Measurements from ENCODE around the gene KRT79.

The KRT79 gene

DNA sequence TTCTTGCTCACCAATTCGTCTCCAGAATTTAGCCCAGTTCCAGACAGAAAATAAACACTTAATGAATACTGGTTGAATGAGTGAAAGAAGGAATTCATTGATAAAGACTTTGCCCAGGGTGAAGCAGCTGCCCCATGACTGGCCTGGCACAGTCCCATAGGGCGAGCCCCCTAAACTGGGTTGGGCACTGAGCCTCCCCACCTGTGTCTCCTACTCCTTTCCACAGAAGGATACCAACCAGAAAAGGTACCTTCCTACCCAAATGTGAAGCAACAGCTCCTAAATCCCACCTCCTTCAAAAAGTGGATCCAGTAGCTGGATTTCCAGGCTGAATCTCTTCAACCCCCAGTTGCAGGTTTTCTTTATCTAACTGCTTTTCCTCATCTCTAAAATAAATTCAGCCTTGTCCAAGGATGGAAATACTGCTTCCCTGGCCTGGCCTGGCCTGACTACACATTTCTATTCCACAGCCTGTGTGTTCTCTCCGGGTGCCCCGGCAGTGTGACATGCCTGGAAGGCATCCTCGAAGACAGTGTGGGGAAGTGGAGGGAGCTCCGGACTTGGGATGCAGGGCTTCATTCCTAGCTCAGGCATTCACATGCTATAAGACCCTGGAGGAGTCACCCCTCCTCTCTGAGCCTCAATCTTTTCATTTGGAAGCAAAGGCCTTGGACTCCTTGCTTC, 45.8 kb downstream of the KRT79 start:
- no peak for DNase-seq

DNA sequence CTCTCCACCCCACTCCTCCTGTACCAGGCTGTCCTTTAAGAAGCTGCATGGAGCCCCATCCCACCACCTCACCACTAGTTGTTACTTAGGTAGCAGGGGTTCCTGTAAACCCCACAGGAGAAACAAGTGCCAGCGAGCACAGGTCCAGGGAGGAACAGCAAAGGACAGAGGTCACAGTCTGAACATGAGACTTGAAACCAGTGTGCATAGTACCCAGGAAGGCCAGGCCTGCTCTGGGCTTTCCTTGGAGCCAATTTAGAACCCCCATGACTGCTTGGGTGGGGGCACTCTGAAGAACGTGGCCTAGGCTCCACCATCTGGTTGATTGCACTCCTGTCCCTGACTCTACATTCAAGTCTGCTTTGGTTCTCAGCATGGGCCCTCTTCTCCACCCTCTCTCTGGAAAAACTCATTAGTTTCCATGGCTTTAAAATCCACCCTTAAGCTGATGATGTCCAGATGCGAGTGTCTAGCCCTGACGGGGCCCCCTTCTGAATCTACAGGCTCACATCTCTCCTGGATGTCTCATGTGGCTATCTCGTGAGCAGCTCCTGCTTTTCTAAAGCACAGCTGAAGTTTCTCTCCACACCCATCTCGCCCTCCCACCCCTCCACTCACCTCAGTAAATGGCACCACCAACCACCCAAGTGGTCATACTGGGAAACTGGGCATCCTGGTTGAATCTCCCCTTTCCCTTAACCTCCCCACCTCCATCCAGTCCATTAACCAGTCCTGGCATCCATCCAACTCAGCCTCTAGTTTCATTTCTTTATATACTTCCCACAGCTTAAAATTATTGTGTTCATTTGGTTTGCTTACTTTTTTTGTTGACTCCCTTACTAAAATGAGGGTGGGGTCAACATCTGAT, 46.6 kb downstream of the KRT79 start:
- no peak for DNase-seq

DNA sequence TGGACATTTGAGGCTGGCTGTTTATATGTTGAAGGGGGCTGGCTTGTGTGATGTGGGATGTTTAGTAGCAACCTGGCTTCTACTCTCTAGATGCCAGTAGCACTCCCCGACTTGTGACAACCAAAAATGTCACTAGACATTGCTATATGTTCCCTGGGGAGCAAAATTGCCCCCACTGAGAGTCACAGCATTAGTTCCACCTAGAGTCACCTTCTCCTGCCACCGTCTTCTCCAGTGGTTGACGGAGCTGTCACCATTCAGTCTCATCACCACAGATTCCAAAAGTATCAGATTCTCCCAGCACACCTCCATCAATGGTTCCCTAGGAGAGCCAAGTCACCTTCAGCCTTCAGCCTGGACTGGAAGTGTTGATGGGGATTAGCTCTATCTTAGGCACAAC, 49.2 kb downstream of the KRT79 start:
- no peak for DNase-seq

DNA sequence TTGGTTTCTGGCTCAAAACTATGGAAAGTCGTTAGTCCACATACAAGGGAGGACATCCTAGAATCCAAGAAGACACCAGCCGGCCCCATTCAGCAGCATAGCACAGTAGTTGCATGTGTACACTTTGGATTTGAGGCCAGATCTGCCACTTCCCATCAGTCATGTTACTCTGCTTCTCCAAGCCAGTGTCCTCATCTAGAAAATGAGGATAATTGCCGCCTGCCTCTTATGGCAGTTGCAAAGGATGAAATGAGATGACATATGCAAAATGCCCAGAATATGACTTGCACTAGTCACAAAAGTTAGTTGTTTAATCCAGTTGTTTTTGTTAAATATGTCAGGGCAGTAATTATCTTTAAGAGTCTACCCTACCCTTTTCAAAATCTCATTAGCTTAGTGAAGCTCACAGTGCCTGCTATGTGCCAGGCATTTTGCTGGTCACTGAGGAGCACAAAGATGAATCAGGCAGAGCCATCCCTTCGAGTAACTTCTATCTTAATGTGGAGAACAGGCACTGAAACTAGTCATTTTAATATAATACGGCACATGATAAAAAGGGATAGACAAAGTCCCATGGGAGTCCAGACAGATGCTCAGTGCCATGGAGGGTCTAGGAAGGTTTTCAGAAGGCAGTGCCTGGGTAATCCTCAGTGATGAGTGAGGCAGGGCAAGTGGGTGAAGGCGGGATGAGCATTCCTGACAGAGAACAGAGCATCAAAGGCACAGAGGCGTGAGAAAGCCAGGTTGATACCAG, 50.4 kb downstream of the KRT79 start:
- DNase-seq = no peak

DNA sequence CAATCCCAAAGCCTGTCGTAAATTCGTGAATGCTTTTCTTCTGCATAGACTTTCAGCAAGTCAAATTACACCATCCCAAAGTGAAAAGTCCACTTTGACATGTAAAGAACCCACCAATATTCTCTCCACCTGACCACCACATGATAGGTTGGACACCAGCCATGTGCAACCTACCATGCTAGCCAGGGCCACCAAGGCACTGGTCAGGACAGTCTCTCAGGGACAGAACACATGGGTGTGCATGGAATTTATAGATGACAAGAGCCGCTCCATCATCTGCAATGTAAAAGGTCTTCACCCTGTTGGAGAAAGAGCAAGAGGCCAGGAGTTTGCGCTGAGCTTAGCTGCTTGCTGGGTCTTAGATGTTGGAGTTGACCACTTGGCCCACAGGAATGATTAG, 51.6 kb downstream of the KRT79 start:
- DNase-seq = no peak

DNA sequence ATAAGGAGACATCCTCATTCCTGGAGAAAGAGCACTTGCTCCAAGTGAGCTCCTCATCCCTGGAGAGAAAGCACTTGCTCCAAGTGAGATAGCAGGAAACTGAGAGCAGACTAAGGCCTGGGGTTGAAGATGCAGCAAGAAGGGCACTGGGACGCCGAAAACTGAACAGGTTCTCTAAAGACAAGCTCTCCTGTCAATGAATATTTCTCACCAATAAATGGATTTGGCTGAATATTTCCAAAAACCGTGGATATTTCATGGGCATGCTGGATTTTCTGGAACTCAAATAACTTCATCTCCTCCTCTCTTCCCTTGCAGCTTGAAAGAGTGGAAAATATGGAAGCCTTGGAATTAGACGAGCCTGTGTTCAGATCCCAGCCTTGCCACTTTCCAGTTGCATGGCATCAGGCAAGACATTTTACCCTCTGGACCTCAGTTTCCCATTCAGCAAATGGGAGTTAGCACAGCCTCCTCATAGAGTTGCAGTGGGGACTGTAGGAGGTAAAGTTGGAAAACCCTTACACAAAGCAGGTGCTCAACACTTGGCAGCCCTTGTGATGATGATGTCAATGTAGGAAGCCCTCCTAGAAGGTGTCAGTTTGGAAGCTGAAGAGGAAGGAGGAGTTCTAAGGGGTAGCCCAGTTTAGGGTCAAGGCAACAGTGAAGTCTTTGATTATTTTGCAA, 52.6 kb downstream of the KRT79 start:
- no peak for DNase-seq

DNA sequence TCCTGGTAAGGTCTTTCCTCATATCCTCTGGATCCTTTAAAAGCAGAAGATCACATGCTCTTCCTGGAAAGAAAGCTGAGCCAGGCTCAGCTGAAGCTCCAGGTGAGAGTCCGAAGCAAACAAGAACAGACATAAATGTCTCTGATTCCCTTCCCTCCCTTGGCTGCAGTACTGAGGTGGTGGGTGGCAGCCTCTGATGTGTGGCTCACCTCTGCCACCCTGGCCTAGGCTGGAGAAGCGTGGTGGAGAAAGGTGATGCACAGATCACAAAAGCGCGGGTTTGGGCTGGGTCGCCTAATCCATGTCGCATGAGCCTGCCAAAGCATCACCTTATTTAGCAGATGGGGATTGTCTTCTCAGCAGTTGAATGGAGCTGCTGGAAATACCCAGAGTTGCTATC, 54.2 kb downstream of the KRT79 start:
- no peak for DNase-seq

DNA sequence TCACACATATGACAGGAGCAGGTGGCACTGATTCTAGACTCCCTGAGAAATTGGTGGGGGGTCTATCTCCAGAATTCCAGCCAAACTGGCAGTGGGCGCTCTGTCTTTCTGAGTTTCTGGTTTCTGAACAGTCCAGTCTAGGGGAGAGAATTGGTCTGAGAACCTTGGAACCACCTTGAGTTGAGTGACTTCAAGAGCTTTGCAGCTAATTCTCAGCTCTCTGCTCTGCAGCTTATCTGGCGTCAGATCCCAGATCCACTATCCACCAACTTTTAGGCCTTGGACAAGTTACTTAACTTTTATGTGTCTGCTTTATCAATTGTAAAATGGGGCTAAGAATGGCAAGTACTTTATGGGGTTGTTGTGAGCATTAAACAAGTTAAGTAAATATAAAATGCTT, 55.3 kb downstream of the KRT79 start:
- no peak for DNase-seq

DNA sequence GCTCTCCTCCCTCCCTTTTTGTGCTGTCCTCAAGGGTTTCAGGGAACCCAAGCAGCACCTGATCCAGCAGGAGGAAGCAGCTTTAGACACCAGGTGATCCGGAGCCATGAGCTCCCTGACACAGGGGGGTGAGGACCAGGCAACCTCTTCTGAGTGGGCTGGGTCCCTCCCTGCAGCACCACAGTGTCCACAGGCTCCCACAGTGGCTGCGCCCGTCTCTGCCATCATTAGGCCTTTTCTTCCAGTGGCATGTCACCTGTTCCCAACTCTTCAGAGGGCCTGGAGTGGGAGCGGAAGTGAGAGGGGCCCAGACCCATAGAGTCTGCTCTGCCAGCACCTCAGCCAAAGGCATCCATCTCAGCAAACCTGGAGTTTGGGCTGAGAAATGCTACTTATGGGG, 56.5 kb downstream of the KRT79 start:
- no peak for DNase-seq

DNA sequence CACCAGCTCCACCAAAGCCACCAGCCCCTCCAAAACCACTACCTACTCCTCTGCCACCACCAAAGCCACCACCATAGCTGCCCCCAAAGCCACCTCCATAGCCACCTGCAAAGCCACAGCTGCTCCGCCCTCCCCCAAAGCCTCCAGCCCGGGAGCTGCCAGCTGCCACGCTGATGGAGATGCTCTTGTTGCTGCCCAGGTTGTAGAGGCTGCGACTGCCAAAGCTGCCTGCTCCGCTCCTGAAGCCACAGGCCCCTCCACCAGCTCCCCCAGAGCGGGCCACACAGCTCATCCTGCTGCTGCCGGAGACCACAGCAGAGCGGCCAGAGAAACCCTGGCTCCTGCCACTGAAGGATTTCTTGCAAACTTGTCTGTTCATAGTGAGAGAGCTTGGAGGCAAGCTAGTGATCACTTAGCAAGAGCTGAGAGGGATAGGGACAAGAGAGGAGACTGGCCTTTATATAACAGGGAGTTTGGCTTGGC, 57.2 kb downstream of the KRT79 start, which contains the start of gene KRT76:
TSS of gene KRT76 (minus strand) at position 433 of the 483 bp plus-strand sequence. CDS start at position 379, 54 bp downstream.
- no peak for DNase-seq

DNA sequence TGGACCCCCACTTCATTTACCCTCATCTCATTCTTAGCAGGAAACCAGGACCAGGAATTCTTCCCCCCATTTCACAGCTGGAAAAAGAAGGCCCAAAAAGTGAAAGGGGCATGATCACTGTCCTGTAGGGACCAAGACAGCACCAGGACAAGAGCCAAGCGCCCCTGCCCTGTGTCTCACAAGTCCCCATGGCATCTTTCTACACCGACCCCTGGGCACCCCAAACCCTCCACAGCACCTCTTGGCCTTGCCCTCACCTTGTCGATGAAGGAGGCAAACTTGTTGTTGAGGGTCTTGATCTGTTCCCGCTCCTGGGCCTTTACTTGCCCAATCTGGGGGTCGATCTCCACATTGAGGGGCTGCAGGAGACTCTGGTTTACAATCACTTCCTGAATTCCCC, 57.7 kb downstream of the KRT79 start:
- DNase-seq = no peak

DNA sequence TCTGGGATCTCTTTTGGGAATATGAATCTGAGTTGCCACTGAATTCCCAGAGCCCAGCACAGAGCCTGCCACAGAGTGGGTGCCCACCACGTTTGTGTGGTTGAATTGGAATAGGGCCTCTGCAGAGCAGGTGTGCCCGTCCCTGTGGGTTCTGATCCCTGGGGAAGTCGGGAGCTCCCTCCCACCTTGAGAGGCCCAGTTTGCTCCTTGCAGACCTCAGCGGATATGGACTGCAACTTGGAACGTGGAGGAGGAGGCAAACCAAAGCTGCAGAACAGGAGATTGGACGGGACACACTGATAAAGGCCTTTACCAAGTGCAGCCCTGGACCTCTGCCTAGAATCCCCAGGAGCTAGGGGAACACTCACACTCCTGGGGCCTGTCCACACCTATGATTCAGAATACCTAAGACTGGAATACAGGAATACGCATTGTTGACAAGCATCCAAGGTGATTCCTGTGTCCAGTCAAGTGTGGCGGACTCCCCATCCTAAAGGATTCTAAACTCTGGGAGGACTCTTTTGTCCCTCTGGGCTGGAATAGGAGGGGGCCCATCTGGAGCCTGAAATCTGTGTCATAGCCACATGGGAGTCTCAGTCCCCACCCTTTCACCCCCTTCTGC, 59.4 kb downstream of the KRT79 start:
- no peak for DNase-seq

DNA sequence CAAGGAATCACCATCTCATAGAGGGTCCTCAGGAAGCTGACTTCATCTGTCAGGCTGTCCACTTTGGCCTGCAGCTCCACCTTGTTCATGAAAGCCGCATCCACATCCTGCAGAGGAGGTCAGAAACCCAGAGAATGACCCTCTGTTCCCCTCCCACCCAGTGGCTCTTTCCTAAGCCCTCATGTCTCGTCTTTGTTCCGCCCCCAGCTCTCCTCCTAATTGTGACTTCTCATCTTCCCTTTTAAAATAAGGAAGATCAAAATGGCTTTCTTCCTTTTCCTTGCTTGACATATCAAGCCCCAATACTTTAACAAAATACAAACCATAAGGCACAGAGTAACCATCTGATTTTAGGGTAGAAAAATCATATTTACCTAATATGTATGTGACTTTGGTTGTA, 61.3 kb downstream of the KRT79 start:
- DNase-seq = no peak

DNA sequence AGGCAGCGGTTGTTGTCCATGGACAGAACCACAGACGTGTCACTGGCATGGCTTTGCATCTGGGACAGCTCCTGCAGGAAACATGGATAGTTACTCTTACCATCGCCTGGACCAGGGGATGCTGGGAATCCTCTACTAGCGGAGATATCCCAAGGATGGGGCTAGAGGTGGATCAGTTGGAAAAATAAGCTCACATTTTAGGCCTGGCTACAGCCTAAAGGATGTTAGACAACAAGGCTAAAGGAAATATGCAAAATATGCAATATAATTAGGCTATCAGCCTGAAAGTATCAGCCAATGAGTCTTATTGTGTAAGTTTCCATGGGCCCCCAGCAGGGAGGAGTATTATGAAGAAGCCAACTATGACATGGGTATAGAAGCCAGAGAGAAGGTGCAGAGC, 61.9 kb downstream of the KRT79 start:
- DNase-seq = no peak

DNA sequence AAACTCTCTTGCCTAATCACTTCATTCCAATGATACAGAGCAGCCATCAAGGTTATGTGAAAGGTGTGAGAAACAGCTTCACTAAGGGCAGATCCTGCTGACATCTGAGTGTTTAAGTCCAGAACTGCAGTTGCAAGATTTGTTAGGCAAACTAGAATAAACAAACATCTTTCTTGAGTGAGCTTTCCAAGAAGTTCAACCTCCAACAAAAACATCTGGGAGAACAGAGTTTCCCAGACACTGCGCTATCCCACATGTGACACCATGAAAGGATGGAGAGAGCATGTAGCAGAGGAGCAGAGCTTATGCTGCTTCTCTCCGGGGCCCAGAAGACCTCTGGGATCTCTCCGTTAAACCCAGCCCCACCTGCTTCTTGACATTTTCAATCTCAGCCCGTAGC, 62.6 kb downstream of the KRT79 start:
- DNase-seq = no peak

All from NCI-H1048 (cell line).